KMS-11 (cell line): ENCODE results near the gene SSUH2.

Source experiments
- H2AFZ ChIP-seq: fragments of 200-600 bp; sonication (generic); 2 replicates; pipeline ENCODE4 v1.6.1; 2016; ENCODE audit warnings: antibody characterized with exemption, mixed run types, low read depth
- H3K27ac ChIP-seq: fragments of 200-600 bp; sonication (generic); 2 replicates; pipeline ENCODE4 v1.6.1; 2016; ENCODE audit warnings: mild to moderate bottlenecking, mixed run types
- H3K27me3 ChIP-seq: fragments of 200-600 bp; sonication (generic); 2 replicates; pipeline ENCODE4 v1.6.1; 2017; ENCODE audit warnings: mild to moderate bottlenecking, low read depth, mixed run types, moderate library complexity; ENCODE audit not compliant: insufficient read depth
- H3K36me3 ChIP-seq: fragments of 200-600 bp; sonication (generic); 2 replicates; pipeline ENCODE4 v1.6.1; 2017; ENCODE audit warnings: mild to moderate bottlenecking, mixed run types; ENCODE audit not compliant: insufficient read depth
- H3K4me1 ChIP-seq: fragments of 200-600 bp; sonication (generic); 2 replicates; pipeline ENCODE4 v1.6.1; 2016; ENCODE audit warnings: mild to moderate bottlenecking, low read depth, mixed run types; ENCODE audit not compliant: poor library complexity, severe bottlenecking
- H3K4me2 ChIP-seq: fragments of 200-600 bp; sonication (generic); 2 replicates; pipeline ENCODE4 v1.7.0; 2016; ENCODE audit warnings: mild to moderate bottlenecking, mixed run types
- H3K4me3 ChIP-seq: fragments of 200-600 bp; sonication (generic); IDR thresholded peaks from 2 replicates; pipeline ENCODE4 v1.6.1; 2017; ENCODE audit warnings: low read depth, low read length, mixed read lengths; ENCODE audit not compliant: insufficient read depth
- H3K79me2 ChIP-seq: fragments of 200-600 bp; sonication (generic); 2 replicates; pipeline ENCODE4 v1.6.1; 2016; ENCODE audit warnings: low read depth, mixed run types; ENCODE audit not compliant: insufficient read depth
- H3K9ac ChIP-seq: fragments of 200-600 bp; sonication (generic); 2 replicates; pipeline ENCODE4 v1.6.1; 2016; ENCODE audit warnings: mild to moderate bottlenecking, mixed run types
- H4K20me1 ChIP-seq: fragments of 200-600 bp; sonication (generic); 2 replicates; pipeline ENCODE4 v1.6.1; 2016; ENCODE audit warnings: mild to moderate bottlenecking, mixed run types; ENCODE audit not compliant: insufficient read depth
- TF ChIP-seq, protein P1 (sequence below): fragments of 200-600 bp; sonication (generic); conservative IDR thresholded peaks from 2 replicates; pipeline ENCODE4 v1.6.1; 2017; ENCODE audit warnings: low read depth, mild to moderate bottlenecking, antibody characterized with exemption, low read length, moderate library complexity, mixed read lengths

The SSUH2 gene

GRCh38 chr3:8574670-8575322, 69.8 kb downstream of the SSUH2 start:
- no peak overlapping the region for H3K4me2 ChIP-seq
- no peak overlapping the region for H3K9ac ChIP-seq
- H4K20me1 ChIP-seq, result no peaks in the 10 kb centered on the region
- H3K27ac ChIP-seq, result no peak overlapping the region
- H3K27me3 ChIP-seq, result no peaks in the 10 kb centered on the region
- peaks cover 30% of the 10 kb centered on the region for H3K4me1 ChIP-seq
- TF ChIP-seq, protein P1, sequence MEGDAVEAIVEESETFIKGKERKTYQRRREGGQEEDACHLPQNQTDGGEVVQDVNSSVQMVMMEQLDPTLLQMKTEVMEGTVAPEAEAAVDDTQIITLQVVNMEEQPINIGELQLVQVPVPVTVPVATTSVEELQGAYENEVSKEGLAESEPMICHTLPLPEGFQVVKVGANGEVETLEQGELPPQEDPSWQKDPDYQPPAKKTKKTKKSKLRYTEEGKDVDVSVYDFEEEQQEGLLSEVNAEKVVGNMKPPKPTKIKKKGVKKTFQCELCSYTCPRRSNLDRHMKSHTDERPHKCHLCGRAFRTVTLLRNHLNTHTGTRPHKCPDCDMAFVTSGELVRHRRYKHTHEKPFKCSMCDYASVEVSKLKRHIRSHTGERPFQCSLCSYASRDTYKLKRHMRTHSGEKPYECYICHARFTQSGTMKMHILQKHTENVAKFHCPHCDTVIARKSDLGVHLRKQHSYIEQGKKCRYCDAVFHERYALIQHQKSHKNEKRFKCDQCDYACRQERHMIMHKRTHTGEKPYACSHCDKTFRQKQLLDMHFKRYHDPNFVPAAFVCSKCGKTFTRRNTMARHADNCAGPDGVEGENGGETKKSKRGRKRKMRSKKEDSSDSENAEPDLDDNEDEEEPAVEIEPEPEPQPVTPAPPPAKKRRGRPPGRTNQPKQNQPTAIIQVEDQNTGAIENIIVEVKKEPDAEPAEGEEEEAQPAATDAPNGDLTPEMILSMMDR, result no peak
- H2AFZ ChIP-seq, result no peak overlapping the region
- no peaks in the 10 kb centered on the region for H3K79me2 ChIP-seq
- no peak overlapping the region for H3K4me3 ChIP-seq
- no peaks in the 10 kb centered on the region for H3K36me3 ChIP-seq

DNA sequence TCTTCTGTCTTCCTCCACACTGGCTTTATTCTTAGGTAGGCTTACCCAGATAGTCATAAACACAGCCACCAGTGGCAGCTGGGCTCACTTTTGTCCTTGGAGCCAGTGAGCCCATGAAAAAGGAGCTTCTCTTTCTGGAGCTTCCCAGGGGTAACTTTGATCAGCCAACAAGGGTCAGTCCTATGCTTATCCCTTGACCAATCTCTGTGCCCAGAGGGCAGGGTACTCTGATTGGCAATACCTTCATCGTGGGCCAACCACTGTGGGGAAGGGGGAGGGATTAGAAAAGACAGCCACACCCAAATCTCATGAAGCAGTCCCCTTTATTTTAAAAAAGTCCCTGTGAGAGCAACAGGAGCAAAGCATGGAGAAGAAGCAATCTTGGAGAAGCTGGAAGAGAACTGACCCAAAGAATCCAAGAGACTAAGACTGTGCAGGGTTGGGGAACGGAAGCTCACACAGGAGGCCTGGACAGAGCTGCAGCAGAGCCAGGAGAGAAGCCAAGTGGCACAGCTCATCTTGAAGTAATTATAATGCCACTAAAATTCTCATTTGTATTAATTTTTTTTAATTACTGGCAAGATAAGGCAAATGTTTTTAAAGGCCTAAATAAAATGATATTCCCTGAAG, 70.4 kb downstream of the SSUH2 start:
- no peak overlapping the region for H3K4me2 ChIP-seq
- H3K36me3 ChIP-seq, result no peaks in the 10 kb centered on the region
- H2AFZ ChIP-seq, result no peak overlapping the region
- H3K9ac ChIP-seq, result no peak overlapping the region
- H3K27ac ChIP-seq, result no peak overlapping the region
- TF ChIP-seq, protein P1, result no peak
- peaks cover 24% of the 10 kb centered on the region for H3K4me1 ChIP-seq
- H3K79me2 ChIP-seq, result no peaks in the 10 kb centered on the region
- H4K20me1 ChIP-seq, result no peaks in the 10 kb centered on the region
- H3K27me3 ChIP-seq, result no peaks in the 10 kb centered on the region
- no peak overlapping the region for H3K4me3 ChIP-seq

DNA sequence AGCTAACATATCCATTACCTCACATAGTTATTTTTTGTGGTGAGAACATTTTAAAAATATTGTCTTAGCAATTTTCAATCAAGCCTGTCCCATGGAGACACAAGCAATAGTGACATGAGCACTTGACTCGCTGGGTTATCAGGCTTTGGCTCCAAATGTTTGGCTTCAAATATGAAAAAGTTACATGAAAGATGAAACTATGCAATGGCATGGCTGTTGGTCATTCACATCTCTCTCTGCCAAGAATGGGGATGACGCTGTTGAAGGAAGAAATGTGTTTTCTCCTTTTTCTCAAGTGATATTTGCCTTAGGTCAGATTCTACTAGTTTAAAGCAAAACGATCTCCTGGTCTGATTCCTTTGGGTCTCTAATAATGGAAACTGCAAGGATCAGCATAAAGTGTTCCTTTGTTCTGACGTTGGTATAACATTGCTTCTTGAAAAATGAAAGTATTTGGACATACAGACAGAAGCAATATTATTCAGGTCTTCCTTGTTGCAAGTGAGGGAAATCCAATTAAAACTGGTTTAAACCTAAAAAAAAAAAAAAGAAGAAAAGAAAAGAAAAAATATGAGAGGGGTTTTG, 71.2 kb downstream of the SSUH2 start:
- Histone ChIP-seq H3K9ac (no peak overlapping the region), H3K4me3 (no peak overlapping the region), H2AFZ (no peak overlapping the region), H3K27me3 (no peaks in the 10 kb centered on the region), H3K4me2 (no peak overlapping the region), H4K20me1 (no peaks in the 10 kb centered on the region), H3K27ac (no peak overlapping the region), H3K4me1 (peaks cover 16% of the 10 kb centered on the region), H3K79me2 (no peaks in the 10 kb centered on the region), H3K36me3 (no peaks in the 10 kb centered on the region)
- TF ChIP-seq, protein P1, result no peak

DNA sequence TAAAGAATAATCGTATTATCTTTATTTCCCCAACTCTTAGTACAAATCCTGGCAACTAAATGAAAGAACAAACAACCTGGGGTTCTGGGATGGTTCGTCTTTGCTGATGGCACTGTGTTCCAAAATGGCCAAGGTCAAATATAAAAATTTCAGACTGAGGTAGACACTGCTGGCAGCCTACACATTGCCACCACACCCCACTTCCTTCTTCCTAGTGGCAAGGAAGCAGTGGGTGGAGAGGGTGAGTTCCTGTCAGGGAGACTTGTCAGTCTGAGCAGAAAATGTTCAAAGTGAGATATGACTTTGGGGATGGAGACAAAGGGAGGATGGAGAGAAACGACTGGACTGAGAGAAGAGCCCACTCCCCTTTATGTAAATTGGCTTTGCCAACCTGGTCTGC, 73.3 kb downstream of the SSUH2 start:
- Histone ChIP-seq H2AFZ (no peak overlapping the region), H4K20me1 (no peaks in the 10 kb centered on the region), H3K4me2 (no peak overlapping the region), H3K4me1 (peaks cover 9% of the 10 kb centered on the region), H3K4me3 (no peak overlapping the region), H3K36me3 (no peaks in the 10 kb centered on the region), H3K27me3 (no peaks in the 10 kb centered on the region), H3K9ac (no peak overlapping the region), H3K27ac (no peak overlapping the region), H3K79me2 (no peaks in the 10 kb centered on the region)
- TF ChIP-seq, protein P1, result no peak
